DND-41 (cell line): Measurements from ENCODE around the gene PLAC8.
"Not testable (repeated sequence)": the region's sequence is repeated elsewhere in the genome, so short reads cannot be mapped to it uniquely, and the experiment has no call there.

ENCODE experiments used
- ATAC-seq: fragments of 200-7000 bp; cut with Tn5 transposase; 3 replicates; pipeline ENCODE4 v1.9.1; 2021; ENCODE audit warnings: low read depth; ENCODE audit not compliant: insufficient read depth
- DNase-seq: peaks from one replicate; pipeline ENCODE4 v3.0.0-alpha.2; 2020
- H2AFZ ChIP-seq: 2 replicates; pipeline ENCODE4 v1.6.0; 2012; ENCODE audit warnings: low read depth, low read length
- H3K27ac ChIP-seq: 2 replicates; pipeline ENCODE4 v1.5.1; 2012; ENCODE audit warnings: low read length, inconsistent platforms
- H3K27me3 ChIP-seq: fragments of 200-600 bp; sonication (generic); 2 replicates; pipeline ENCODE4 v1.6.0; 2012; ENCODE audit warnings: low read length, mild to moderate bottlenecking, inconsistent platforms; ENCODE audit not compliant: insufficient read depth, poor library complexity
- H3K36me3 ChIP-seq: 2 replicates; pipeline ENCODE4 v1.5.1; 2012; ENCODE audit warnings: low read length, inconsistent platforms; ENCODE audit not compliant: insufficient read depth
- H3K4me1 ChIP-seq: 2 replicates; pipeline ENCODE4 v1.5.1; 2012; ENCODE audit warnings: mild to moderate bottlenecking, low read length; ENCODE audit not compliant: insufficient read depth
- H3K4me2 ChIP-seq: 2 replicates; pipeline ENCODE4 v1.6.0; 2012; ENCODE audit warnings: mild to moderate bottlenecking, moderate library complexity, low read length, inconsistent platforms; ENCODE audit not compliant: insufficient read depth
- H3K4me3 ChIP-seq, 2 experiments: fragments of 200-600 bp in 1 of 2; shearing (Covaris generic) in 1 of 2; 2 replicates each; pipeline ENCODE4 v1.5.1; 2012 to 2016; ENCODE audit warnings: inconsistent platforms in 2 of 2, low read length in 2 of 2, mild to moderate bottlenecking in 2 of 2, low read depth in 1 of 2, moderate library complexity in 1 of 2
- H3K79me2 ChIP-seq: 2 replicates; pipeline ENCODE4 v1.6.0; 2012; ENCODE audit warnings: low read length, inconsistent platforms; ENCODE audit not compliant: insufficient read depth
- H3K9ac ChIP-seq: 2 replicates; pipeline ENCODE4 v1.6.0; 2012; ENCODE audit warnings: low read depth, mild to moderate bottlenecking, inconsistent platforms, low read length, moderate library complexity
- H3K9me3 ChIP-seq: 2 replicates; pipeline ENCODE4 v1.5.1; 2012; ENCODE audit warnings: low read length, moderate library complexity, mild to moderate bottlenecking, inconsistent platforms; ENCODE audit not compliant: insufficient read depth, severe bottlenecking
- H4K20me1 ChIP-seq: 2 replicates; pipeline ENCODE4 v1.6.0; 2012; ENCODE audit warnings: low read length; ENCODE audit not compliant: insufficient read depth
- EZH2 ChIP-seq: IDR thresholded peaks from 3 replicates; pipeline ENCODE4 v1.6.1; 2012; ENCODE audit warnings: borderline replicate concordance, low read depth, mild to moderate bottlenecking, moderate library complexity, low read length, inconsistent platforms; ENCODE audit not compliant: severe bottlenecking
- TF ChIP-seq, protein P1 (sequence below): IDR thresholded peaks from 2 replicates; pipeline ENCODE4 v1.5.1; 2012; ENCODE audit warnings: borderline replicate concordance, low read length, moderate library complexity, mild to moderate bottlenecking; ENCODE audit not compliant: poor library complexity, severe bottlenecking; ENCODE audit errors: extremely low read depth

The PLAC8 gene

DNA sequence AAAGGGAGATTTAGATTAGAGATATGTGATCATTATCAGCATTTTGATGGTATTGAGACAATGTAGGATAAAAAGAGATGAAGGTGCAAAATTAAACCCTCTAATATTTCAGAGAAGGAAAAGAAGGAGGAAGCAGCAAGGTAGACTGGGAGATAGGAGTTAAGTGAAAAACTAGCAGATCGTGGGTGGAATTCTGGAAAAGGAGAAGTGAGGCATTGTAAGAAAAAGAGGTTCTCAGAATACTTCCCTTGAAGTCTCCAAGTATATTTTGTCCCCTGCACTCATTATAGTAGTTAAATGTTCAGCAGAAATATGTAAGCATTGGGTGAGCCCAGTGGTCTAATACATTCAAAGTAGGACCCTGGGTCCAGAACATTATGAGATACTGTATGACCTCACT lies 49.3 kb downstream of the PLAC8 start:
- ATAC-seq: no peak
- Histone ChIP-seq H3K27me3 (no peaks in the 10 kb centered on the region), H3K27ac (no peak overlapping the region), H3K4me1 (no peaks in the 10 kb centered on the region), H2AFZ (no peak overlapping the region), H3K79me2 (no peaks in the 10 kb centered on the region), H3K9ac (no peak overlapping the region), H3K4me2 (no peak overlapping the region), H4K20me1 (no peaks in the 10 kb centered on the region), H3K4me3 (no peak overlapping the region), H3K36me3 (peaks cover 83% of the 10 kb centered on the region), H3K9me3 (no peaks in the 10 kb centered on the region)
- TF ChIP-seq, protein P1, sequence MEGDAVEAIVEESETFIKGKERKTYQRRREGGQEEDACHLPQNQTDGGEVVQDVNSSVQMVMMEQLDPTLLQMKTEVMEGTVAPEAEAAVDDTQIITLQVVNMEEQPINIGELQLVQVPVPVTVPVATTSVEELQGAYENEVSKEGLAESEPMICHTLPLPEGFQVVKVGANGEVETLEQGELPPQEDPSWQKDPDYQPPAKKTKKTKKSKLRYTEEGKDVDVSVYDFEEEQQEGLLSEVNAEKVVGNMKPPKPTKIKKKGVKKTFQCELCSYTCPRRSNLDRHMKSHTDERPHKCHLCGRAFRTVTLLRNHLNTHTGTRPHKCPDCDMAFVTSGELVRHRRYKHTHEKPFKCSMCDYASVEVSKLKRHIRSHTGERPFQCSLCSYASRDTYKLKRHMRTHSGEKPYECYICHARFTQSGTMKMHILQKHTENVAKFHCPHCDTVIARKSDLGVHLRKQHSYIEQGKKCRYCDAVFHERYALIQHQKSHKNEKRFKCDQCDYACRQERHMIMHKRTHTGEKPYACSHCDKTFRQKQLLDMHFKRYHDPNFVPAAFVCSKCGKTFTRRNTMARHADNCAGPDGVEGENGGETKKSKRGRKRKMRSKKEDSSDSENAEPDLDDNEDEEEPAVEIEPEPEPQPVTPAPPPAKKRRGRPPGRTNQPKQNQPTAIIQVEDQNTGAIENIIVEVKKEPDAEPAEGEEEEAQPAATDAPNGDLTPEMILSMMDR: no peak
- no peak for TF ChIP-seq EZH2
- DNase-seq: no peak

- Histone ChIP-seq H3K4me3 (no peak overlapping the region), H3K27ac (no peak overlapping the region)
- ATAC-seq: no peak
Measured at GRCh38 chr4:83062739-83063138, 51.8 kb downstream of the PLAC8 start.

GRCh38 chr4:83054928-83055327 lies 59.6 kb downstream of the PLAC8 start:
- ATAC-seq (no peak), DNase-seq (no peak)
- H3K9ac ChIP-seq: no peak overlapping the region
- H3K4me1 ChIP-seq: no peaks in the 10 kb centered on the region
- no peak for TF ChIP-seq EZH2
- TF ChIP-seq, protein P1: peak; percentile 49
- H3K9me3 ChIP-seq: no peaks in the 10 kb centered on the region
- H3K27ac ChIP-seq: no peak overlapping the region
- no peak overlapping the region for H3K4me2 ChIP-seq
- H3K36me3 ChIP-seq: peaks cover 57% of the 10 kb centered on the region
- H3K79me2 ChIP-seq: no peaks in the 10 kb centered on the region
- no peaks in the 10 kb centered on the region for H3K27me3 ChIP-seq
- no peak overlapping the region for H2AFZ ChIP-seq
- no peaks in the 10 kb centered on the region for H4K20me1 ChIP-seq
- H3K4me3 ChIP-seq: no peak overlapping the region

More at GRCh38 chr4:83062739-83063138, 51.8 kb downstream of the PLAC8 start:
- Histone ChIP-seq H3K36me3 (peaks cover 72% of the 10 kb centered on the region), H3K27me3 (no peaks in the 10 kb centered on the region), H2AFZ (no peak overlapping the region), H3K9me3 (no peaks in the 10 kb centered on the region), H3K79me2 (no peaks in the 10 kb centered on the region), H3K4me2 (no peak overlapping the region), H3K4me1 (no peaks in the 10 kb centered on the region), H3K9ac (no peak overlapping the region), H4K20me1 (no peaks in the 10 kb centered on the region)
- TF ChIP-seq EZH2: no peak
- TF ChIP-seq, protein P1: no peak
- no peak for DNase-seq

GRCh38 chr4:83048781-83049180 lies 65.7 kb downstream of the PLAC8 start:
- not testable (repeated sequence) for DNase-seq, ATAC-seq, H3K27ac ChIP-seq, H3K4me2 ChIP-seq, H3K9ac ChIP-seq, H3K9me3 ChIP-seq, H3K4me3 ChIP-seq, H3K27me3 ChIP-seq, H4K20me1 ChIP-seq, H2AFZ ChIP-seq, H3K4me1 ChIP-seq
- Histone ChIP-seq H3K79me2 (peaks cover 21% of the 10 kb centered on the region; the same call in 1 of the 2 replicates), H3K36me3 (peaks cover 53% of the 10 kb centered on the region)
